ENCODE data around the gene NFIC. TPM values are rescaled to one million over a fixed set of nuclear protein-coding genes. Genes with fewer than 3 reads are reported as not detected.

Gene NFIC
- polyA plus RNA-seq, 1 of the 3 experiments (the other 2 are of a cell fraction), result 7.2 TPM

GRCh38 chr19:3370214-3370720, 3.9 kb downstream of the NFIC start:
- H3K4me2 ChIP-seq, result no peak overlapping the region
- ChIA-PET CTCF (interaction anchor here (1.0 kb wide), 2 partner anchors 9 to 59 kb away, joined by 3 read pairs; no protein-coding TSS in a partner anchor), POLR2A (interaction anchor here (1.5 kb wide), 1 partner anchor 13 kb away, joined by 4 read pairs; no protein-coding TSS in a partner anchor)
- H2AFZ ChIP-seq (ENCODE audit: low read depth), result no peak overlapping the region
- TF ChIP-seq RFX5 (IDR thresholded peaks at IDR 0.05; ENCODE audit: low read length) (no peak), POLR2AphosphoS5 (IDR thresholded peaks at IDR 0.05; ENCODE audit: low read depth, low read length) (no peak), NFIC (IDR thresholded peaks at IDR 0.05; ENCODE audit: borderline replicate concordance) (no peak), FOXJ3 (CRISPR knock-in tag; IDR thresholded peaks at IDR 0.05) (no peak), JUND (IDR thresholded peaks at IDR 0.05) (no peak), SIN3A (IDR thresholded peaks at IDR 0.05; ENCODE audit: borderline replicate concordance, low read depth, low read length) (no peak), GATA2 (CRISPR knock-in tag; IDR thresholded peaks at IDR 0.05) (no peak), EZH2phosphoT487 (IDR thresholded peaks at IDR 0.05; ENCODE audit: borderline replicate concordance, low read depth) (no peak), PBX3 (IDR thresholded peaks at IDR 0.05) (no peak), FOXM1 (IDR thresholded peaks at IDR 0.05; ENCODE audit: low read depth) (no peak), GABPA (IDR thresholded peaks at IDR 0.05; ENCODE audit: low read depth) (no peak), MAX (IDR thresholded peaks at IDR 0.05; ENCODE audit: low read depth) (no peak), REST (IDR thresholded peaks at IDR 0.05; ENCODE audit: low read depth, low read length) (no peak), NRF1 (IDR thresholded peaks at IDR 0.05; ENCODE audit: low read depth, low read length) (no peak)
- H3F3A ChIP-seq (replicated peaks; ENCODE audit: insufficient read depth), result peaks cover 9% of the 10 kb centered on the region
- no peaks in the 10 kb centered on the region for H3K27me3 ChIP-seq (ENCODE audit: insufficient read depth)
- H3K79me2 ChIP-seq (ENCODE audit: insufficient read depth), result peaks cover 93% of the 10 kb centered on the region
- no peak overlapping the region for H3K4me3 ChIP-seq (ENCODE audit: low read depth in 2 of 2, low read length in 1 of 2)
- 93% methylated on average over 10 of the region's 14 CpGs for WGBS (ENCODE audit: low lambda C conversion rate)
- no peaks in the 10 kb centered on the region for H3K9me2 ChIP-seq
- no peaks in the 10 kb centered on the region for H3K36me3 ChIP-seq (replicated peaks in 1 of 2; ENCODE audit: control insufficient read depth in 1 of 2, insufficient read depth in 2 of 2, low read length in 1 of 2)
- peaks cover 77% of the 10 kb centered on the region for H4K20me1 ChIP-seq (ENCODE audit: insufficient read depth)
- H3K4me1 ChIP-seq (ENCODE audit: control insufficient read depth in 1 of 2, insufficient read depth in 2 of 2, low read depth in 1 of 2, low read length in 1 of 2), result peaks cover 19 to 40% of the 10 kb centered on the region in 2 experiments; a peak in 3 of 4 replicates
- no peaks in the 10 kb centered on the region for H3K9me3 ChIP-seq
- no peak overlapping the region for H3K9ac ChIP-seq
- peak; percentile 57 for DNase-seq
- H3K27ac ChIP-seq (ENCODE audit: low read depth in 2 of 2, low read length in 1 of 2), result peak overlapping the region in 1 of 2 experiments; percentile 51; a peak in 2 of 4 replicates

Measured in SK-N-SH (cell line).